HFFc6 (cell line): ENCODE measurements around the gene IL1RN. TPM values are rescaled to one million over a fixed set of nuclear protein-coding genes. Genes with fewer than 3 reads are reported as not detected.

Experiments
- DNase-seq: peaks from one replicate; pipeline ENCODE4 v3.0.0-alpha.2; 2018
- H3K27ac Mint-ChIP-seq: 2 replicates; pipeline ENCODE4 v1.8.0; 2020; ENCODE audit warnings: mild to moderate bottlenecking, mixed read lengths
- H3K27me3 Mint-ChIP-seq: 2 replicates; pipeline ENCODE4 v1.8.0; 2021; ENCODE audit warnings: mild to moderate bottlenecking, moderate library complexity, mixed read lengths; ENCODE audit not compliant: insufficient read depth
- H3K36me3 Mint-ChIP-seq: 2 replicates; pipeline ENCODE4 v1.8.0; 2021; ENCODE audit warnings: low read depth, mixed read lengths
- H3K4me1 Mint-ChIP-seq: 2 replicates; pipeline ENCODE4 v1.8.0; 2020; ENCODE audit warnings: low read depth, mixed read lengths
- H3K4me3 Mint-ChIP-seq: 2 replicates; pipeline ENCODE4 v1.8.0; 2020; ENCODE audit warnings: mild to moderate bottlenecking, moderate library complexity, mixed read lengths
- H3K9me3 Mint-ChIP-seq: 2 replicates; pipeline ENCODE4 v1.8.0; 2020; ENCODE audit warnings: mild to moderate bottlenecking, mixed read lengths
- CTCF ChIP-seq: fragments of 200-600 bp; sonication (generic); IDR thresholded peaks from 2 replicates; pipeline ENCODE4 v1.5.0; 2021; ENCODE audit warnings: antibody characterized with exemption, mild to moderate bottlenecking
- total RNA-seq, 6 experiments: library from RNA; stranded (reverse); fragmentation: NEBNext Ultra II Directional; extraction: Animal tissue kit (Norgen Biotek cat#: 25700); gene quantifications; 2 replicates in 1 of 6; 3 replicates in 5 of 6; pipeline ENCODE4 v1.2.3, GENCODE V29; 2021

The IL1RN gene
- total RNA-seq, 6 experiments from 2014 or later = not detected

GRCh38 chr2:113169586-113169985 is 42.2 kb downstream of the IL1RN start:
- Mint-ChIP-seq H3K27ac (no peak overlapping the region), H3K27me3 (peaks cover 7% of the 10 kb centered on the region; the same call in 1 of the 2 replicates), H3K36me3 (no peaks in the 10 kb centered on the region), H3K4me1 (no peaks in the 10 kb centered on the region), H3K9me3 (no peaks in the 10 kb centered on the region), H3K4me3 (no peak overlapping the region)
- DNase-seq = no peak
- TF ChIP-seq CTCF = no peak

- H3K27me3 Mint-ChIP-seq = peaks cover 7% of the 10 kb centered on the region; the same call in 1 of the 2 replicates
- DNase-seq = no peak
- no peak overlapping the region for H3K27ac Mint-ChIP-seq
- no peak for TF ChIP-seq CTCF
- H3K4me1 Mint-ChIP-seq = no peaks in the 10 kb centered on the region
- H3K36me3 Mint-ChIP-seq = no peaks in the 10 kb centered on the region
- no peaks in the 10 kb centered on the region for H3K9me3 Mint-ChIP-seq
- H3K4me3 Mint-ChIP-seq = no peak overlapping the region
Observed at GRCh38 chr2:113171334-113172075, 44.1 kb downstream of the IL1RN start.

GRCh38 chr2:113172721-113173541 is 45.5 kb downstream of the IL1RN start:
- TF ChIP-seq CTCF = no peak
- H3K4me3 Mint-ChIP-seq = no peak overlapping the region

GRCh38 chr2:113173542-113174375 is 46.4 kb downstream of the IL1RN start, which contains the start of gene PSD4:
PSD4 (plus strand) TSS chr2:113173971; CDS start chr2:113182457, 8,486 bp downstream.
- Mint-ChIP-seq H3K9me3 (no peaks in the 10 kb centered on the region), H3K36me3 (no peaks in the 10 kb centered on the region), H3K4me3 (no peak within 1 kb of the TSS), H3K4me1 (no peaks in the 10 kb centered on the region), H3K27me3 (peaks cover 5% of the 10 kb centered on the region; the same call in 1 of the 2 replicates), H3K27ac (no peak within 1 kb of the TSS)
- TF ChIP-seq CTCF = no peak
- DNase-seq = no peak

More at GRCh38 chr2:113172721-113173541, 45.5 kb downstream of the IL1RN start:
- no peak for DNase-seq
- no peak overlapping the region for H3K27ac Mint-ChIP-seq
- H3K4me1 Mint-ChIP-seq = no peaks in the 10 kb centered on the region
- no peaks in the 10 kb centered on the region for H3K36me3 Mint-ChIP-seq
- H3K27me3 Mint-ChIP-seq = peaks cover 7% of the 10 kb centered on the region; the same call in 1 of the 2 replicates
- no peaks in the 10 kb centered on the region for H3K9me3 Mint-ChIP-seq

- H3K36me3 Mint-ChIP-seq = no peaks in the 10 kb centered on the region
- DNase-seq = no peak
- no peaks in the 10 kb centered on the region for H3K4me1 Mint-ChIP-seq
- no peak for TF ChIP-seq CTCF
- H3K27ac Mint-ChIP-seq = no peak overlapping the region
- no peak overlapping the region for H3K4me3 Mint-ChIP-seq
- H3K9me3 Mint-ChIP-seq = no peaks in the 10 kb centered on the region
- H3K27me3 Mint-ChIP-seq = peaks cover 7% of the 10 kb centered on the region; the same call in 1 of the 2 replicates
Observed at GRCh38 chr2:113174376-113174750, 47.0 kb downstream of the IL1RN start.
